Measurements from ENCODE around the gene RPP25L.
"Not testable (repeated sequence)": the region's sequence is repeated elsewhere in the genome, so short reads cannot be mapped to it uniquely, and the experiment has no call there.

RPP25L gene

GRCh38 chr9:34611811-34612787 is at the start of gene RPP25L:
Gene RPP25L, minus strand, starts transcription at chr9:34612097. Its CDS starts 801 bp downstream, at chr9:34611296.
- DNase-seq (ENCODE audit: low read depth, low spot score): peak; percentile 72

GRCh38 chr9:34659592-34660253 is 47.8 kb upstream of the RPP25L start:
- no peak for DNase-seq (ENCODE audit: low read depth, low spot score)

GRCh38 chr9:34658461-34658860 is 46.6 kb upstream of the RPP25L start:
- DNase-seq (ENCODE audit: low read depth, low spot score): no peak

- DNase-seq (ENCODE audit: low read depth, low spot score): no peak
These were observed 45.1 kb upstream of the RPP25L start for GRCh38 chr9:34656992-34657391.

GRCh38 chr9:34655394-34655793 is 43.5 kb upstream of the RPP25L start:
- DNase-seq (ENCODE audit: low read depth, low spot score): no peak

GRCh38 chr9:34654323-34655051 is 42.6 kb upstream of the RPP25L start:
- DNase-seq (ENCODE audit: low read depth, low spot score): no peak

- DNase-seq (ENCODE audit: low read depth, low spot score): no peak
These were observed 41.5 kb upstream of the RPP25L start for GRCh38 chr9:34653151-34654072.

- DNase-seq (ENCODE audit: low read depth, low spot score): no peak
These were observed 40.7 kb upstream of the RPP25L start for GRCh38 chr9:34652602-34653000.

- DNase-seq (ENCODE audit: low read depth, low spot score): no peak
These were observed 40.1 kb upstream of the RPP25L start, which contains the start of gene IL11RA for GRCh38 chr9:34651876-34652601. Gene IL11RA, plus strand, starts transcription at chr9:34652185. Its CDS starts 3,033 bp downstream, at chr9:34655218.

- no peak for DNase-seq (ENCODE audit: low read depth, low spot score)
These were observed 39.4 kb upstream of the RPP25L start for GRCh38 chr9:34651321-34651720.

GRCh38 chr9:34650816-34651215 is 38.9 kb upstream of the RPP25L start:
- no peak for DNase-seq (ENCODE audit: low read depth, low spot score)

- no peak for DNase-seq (ENCODE audit: low read depth, low spot score)
These were observed 36.8 kb upstream of the RPP25L start for GRCh38 chr9:34648673-34649072.

GRCh38 chr9:34647651-34648050 is 35.8 kb upstream of the RPP25L start:
- DNase-seq (ENCODE audit: low read depth, low spot score): no peak

- no peak for DNase-seq (ENCODE audit: low read depth, low spot score)
These were observed 35.1 kb upstream of the RPP25L start for GRCh38 chr9:34647084-34647403.

- DNase-seq (ENCODE audit: low read depth, low spot score): peak; percentile 92
These were observed 34.5 kb upstream of the RPP25L start, which contains the start of gene GALT for GRCh38 chr9:34646211-34647083. Gene GALT, plus strand, starts transcription at chr9:34646675. Its CDS starts 30 bp downstream, at chr9:34646705.

GRCh38 chr9:34644766-34645314 is 32.9 kb upstream of the RPP25L start:
- DNase-seq (ENCODE audit: low read depth, low spot score): no peak

GRCh38 chr9:34642679-34643078 is 30.8 kb upstream of the RPP25L start:
- DNase-seq (ENCODE audit: low read depth, low spot score): no peak

GRCh38 chr9:34639322-34639721 is 27.4 kb upstream of the RPP25L start:
- DNase-seq (ENCODE audit: low read depth, low spot score): not testable (repeated sequence)

- no peak for DNase-seq (ENCODE audit: low read depth, low spot score)
These were observed 26.2 kb upstream of the RPP25L start for GRCh38 chr9:34638138-34638445.
